HCT116 (cell line): ENCODE results near the gene WASL. TPM values are rescaled to one million over a fixed set of nuclear protein-coding genes. Genes with fewer than 3 reads are reported as not detected.

Experiments used
- ATAC-seq: fragments of 200-7000 bp; cut with Tn5 transposase; 2 replicates; pipeline ENCODE4 v1.9.1; 2020; ENCODE audit warnings: mild to moderate bottlenecking, moderate library complexity
- BruUV-seq: library from RNA; stranded (reverse); fragments of 400-500 nt; replicated peaks from 2 replicates; lab custom pipeline; 2021; lab: Mats Ljungman, UMichigan
- CTCF ChIA-PET: fragments of 300-600 bp; sonication (Branson Sonifier 250); formaldehyde crosslinking; loops from one replicate; lab custom pipeline; 2021; ENCODE audit warnings: antibody characterized with exemption; lab: Charles Lee
- POLR2A ChIA-PET: fragments of 300-600, 350-600 bp; sonication (Branson Sonifier 250); formaldehyde crosslinking; loops from one replicate; lab custom pipeline; 2021; ENCODE audit warnings: antibody characterized with exemption; lab: Charles Lee
- RAD21 ChIA-PET, 2 experiments: fragments of 300-600 bp; sonication (Branson Sonifier 250); formaldehyde crosslinking; loops; one replicate each; lab custom pipeline; 2023; ENCODE audit warnings: low total read pairs in 2 of 2; ENCODE audit not compliant: uncharacterized antibody in 2 of 2, unreplicated experiment in 2 of 2, low non-redundant PET in 1 of 2; lab: Charles Lee
- DNase-seq: peaks from one replicate; pipeline ENCODE4 v3.0.0-alpha.2; 2010; ENCODE audit warnings: low read depth, low spot score
- H2AFZ ChIP-seq: fragments of 200-600 bp; shearing (Covaris generic), sonication (generic); 2 replicates; pipeline ENCODE4 v1.6.1; 2017; ENCODE audit warnings: low read depth, mixed run types, mixed read lengths, antibody characterized with exemption, low read length; ENCODE audit not compliant: poor library complexity, severe bottlenecking
- H3K27ac ChIP-seq: 2 replicates; pipeline ENCODE4 v1.5.1; 2012; ENCODE audit warnings: low read depth, low read length
- H3K27me3 ChIP-seq: fragments of 200-600 bp; sonication (generic); 2 replicates; pipeline ENCODE4 v1.6.1; 2016; ENCODE audit warnings: mixed run types, low read length, mixed read lengths; ENCODE audit not compliant: insufficient read depth
- H3K36me3 ChIP-seq, 2 experiments: fragments of 200-500 bp in 1 of 2; fragments of 200-600 bp in 1 of 2; sonication (Bioruptor generic) in 1 of 2; sonication (generic) in 1 of 2; 2 replicates each; pipeline versions ENCODE4 v1.5.1 to v1.6.1; 2014 to 2016; ENCODE audit warnings: low read length in 2 of 2, inconsistent platforms in 1 of 2, mixed read lengths in 1 of 2, mixed run types in 1 of 2; ENCODE audit not compliant: insufficient read depth in 2 of 2, control insufficient read depth in 1 of 2
- H3K4me1 ChIP-seq, 2 experiments: fragments of 200-600 bp in 1 of 2; sonication (generic) in 1 of 2; 2 replicates each; pipeline versions ENCODE4 v1.5.1 to v1.6.1; 2012 to 2017; ENCODE audit warnings: low read length in 2 of 2, inconsistent platforms in 1 of 2, mild to moderate bottlenecking in 1 of 2, mixed read lengths in 1 of 2, mixed run types in 1 of 2, moderate library complexity in 1 of 2; ENCODE audit not compliant: insufficient read depth in 2 of 2, control insufficient read depth in 1 of 2
- H3K4me2 ChIP-seq: fragments of 200-600 bp; sonication (generic); 2 replicates; pipeline ENCODE4 v1.6.1; 2017; ENCODE audit warnings: mixed run types, low read length, mixed read lengths
- H3K4me3 ChIP-seq, 2 experiments: fragments of 200-600 bp in 1 of 2; sonication (generic) in 1 of 2; replicated peaks in 1 of 2; 2 replicates each; pipeline ENCODE4 v1.5.1; 2011 to 2016; ENCODE audit warnings: low read length in 2 of 2, control low read depth in 1 of 2, low read depth in 1 of 2, mild to moderate bottlenecking in 1 of 2, mixed read lengths in 1 of 2, mixed run types in 1 of 2
- H3K79me2 ChIP-seq: fragments of 200-600 bp; sonication (generic); 2 replicates; pipeline ENCODE4 v1.6.1; 2017; ENCODE audit warnings: mild to moderate bottlenecking, mixed run types, low read length, moderate library complexity, mixed read lengths; ENCODE audit not compliant: insufficient read depth
- H3K9ac ChIP-seq: fragments of 200-600 bp; sonication (generic); 2 replicates; pipeline ENCODE4 v1.6.1; 2016; ENCODE audit warnings: low read length, mixed read lengths
- H3K9me2 ChIP-seq: fragments of 200-600 bp; sonication (generic), shearing (Covaris generic); 2 replicates; pipeline ENCODE4 v1.6.1; 2017; ENCODE audit warnings: mixed run types, mild to moderate bottlenecking, moderate library complexity; ENCODE audit not compliant: insufficient read depth
- H3K9me3 ChIP-seq, 2 experiments: fragments of 200-500 bp in 1 of 2; fragments of 200-600 bp in 1 of 2; sonication (Bioruptor generic) in 1 of 2; sonication (generic) in 1 of 2; 2 replicates each; pipeline ENCODE4 v1.6.1; 2014 to 2017; ENCODE audit warnings: low read length in 2 of 2, mixed read lengths in 2 of 2, inconsistent platforms in 1 of 2, low read depth in 1 of 2, mild to moderate bottlenecking in 1 of 2, mixed run types in 1 of 2, moderate library complexity in 1 of 2; ENCODE audit not compliant: control insufficient read depth in 1 of 2, insufficient read depth in 1 of 2
- H4K20me1 ChIP-seq: fragments of 200-600 bp; sonication (generic), shearing (Covaris generic); 2 replicates; pipeline ENCODE4 v1.6.1; 2017; ENCODE audit warnings: mixed run types, mild to moderate bottlenecking, moderate library complexity; ENCODE audit not compliant: insufficient read depth
- EGR1 ChIP-seq: IDR thresholded peaks from 2 replicates; pipeline ENCODE4 v1.6.1; 2012; ENCODE audit warnings: low read depth
- ELF1 ChIP-seq: IDR thresholded peaks from 2 replicates; pipeline ENCODE4 v1.6.1; 2012; ENCODE audit warnings: low read depth, borderline replicate concordance
- EZH2 ChIP-seq: fragments of 200-600 bp; sonication (generic); IDR thresholded peaks from 2 replicates; pipeline ENCODE4 v1.6.1; 2017; ENCODE audit warnings: antibody characterized with exemption, mixed run types
- EZH2phosphoT487 ChIP-seq: fragments of 200-600 bp; IDR thresholded peaks from 2 replicates; pipeline ENCODE4 v1.6.1; 2018; ENCODE audit warnings: antibody characterized with exemption, borderline replicate concordance
- FOSL1 ChIP-seq: IDR thresholded peaks from 2 replicates; pipeline ENCODE4 v1.6.1; 2012; ENCODE audit warnings: low read depth
- JUND ChIP-seq: IDR thresholded peaks from 2 replicates; pipeline ENCODE4 v1.6.1; 2012
- POLR2A ChIP-seq: IDR thresholded peaks from 2 replicates; pipeline ENCODE4 v1.7.0; 2011; ENCODE audit warnings: borderline replicate concordance; ENCODE audit not compliant: insufficient read depth, insufficient read length; ENCODE audit errors: extremely low read depth
- POLR2AphosphoS5 ChIP-seq: IDR thresholded peaks from 2 replicates; pipeline ENCODE4 v1.6.1; 2011; ENCODE audit warnings: mild to moderate bottlenecking, low read depth, low read length, moderate library complexity
- SIN3A ChIP-seq: IDR thresholded peaks from 2 replicates; pipeline ENCODE4 v1.6.1; 2012; ENCODE audit warnings: low read depth
- SP1 ChIP-seq: IDR thresholded peaks from 2 replicates; pipeline ENCODE4 v1.6.1; 2012; ENCODE audit warnings: low read depth
- TCF7L2 ChIP-seq: IDR thresholded peaks from 2 replicates; pipeline ENCODE4 v1.7.0; 2011; ENCODE audit warnings: borderline replicate concordance, inconsistent platforms; ENCODE audit not compliant: insufficient read depth, insufficient read length; ENCODE audit errors: extremely low read depth
- ZFX ChIP-seq: fragments of 450-650 bp; IDR thresholded peaks from 2 replicates; pipeline ENCODE4 v1.6.1; 2017
- ZNF274 ChIP-seq: fragments of 200-500 bp; sonication (Bioruptor generic); IDR thresholded peaks from 2 replicates; pipeline ENCODE4 v1.6.1; 2014; ENCODE audit warnings: mild to moderate bottlenecking, low read depth, low read length, inconsistent platforms
- intact Hi-C: fragments of 100-400 bp; cut with micrococcal nuclease; formaldehyde crosslinking; loops from 2 replicates; pipeline ENCODE4 v1.10.0; 2022
- total RNA-seq: library from RNA; stranded (reverse); gene quantifications from one replicate; pipeline ENCODE4 v1.2.1, GENCODE V29; 2021; ENCODE audit not compliant: unreplicated experiment
- TF ChIP-seq, protein P1 (sequence below): IDR thresholded peaks from 2 replicates; pipeline ENCODE4 v1.6.1; 2011; ENCODE audit warnings: mild to moderate bottlenecking, low read length, moderate library complexity; ENCODE audit not compliant: insufficient replicate concordance; ENCODE audit errors: extremely low read depth
- TF ChIP-seq, protein P2 (sequence below): IDR thresholded peaks from 2 replicates; pipeline ENCODE4 v1.6.1; 2012; ENCODE audit warnings: low read depth
- TF ChIP-seq, protein P3 (sequence below): IDR thresholded peaks from 2 replicates; pipeline ENCODE4 v1.6.1; 2012
- TF ChIP-seq, protein P4 (sequence below): IDR thresholded peaks from 2 replicates; pipeline ENCODE4 v1.6.1; 2012

Gene WASL
- total RNA-seq, 1 experiment from 2014 or later: 26.2 TPM

DNA sequence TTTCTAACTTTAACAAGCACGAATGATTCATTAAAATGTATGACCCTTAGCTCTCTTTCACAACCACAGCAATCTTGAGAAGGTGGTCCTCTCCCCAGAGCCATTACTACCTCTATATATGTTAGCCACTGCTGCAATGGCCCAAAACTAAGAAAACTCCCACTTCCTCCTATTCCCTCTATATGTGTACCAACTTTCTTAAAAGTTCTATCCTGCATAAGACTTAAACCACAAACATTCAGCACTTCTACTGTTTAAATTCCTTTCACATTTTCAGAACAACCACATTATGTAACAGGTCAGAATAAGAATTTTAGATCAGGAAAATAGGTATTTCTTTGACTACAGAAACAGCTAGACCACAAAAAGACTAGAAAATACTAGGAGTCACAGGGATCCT, 36.2 kb downstream of the WASL start:
- BruUV-seq: no TSS peak
- no peak for ATAC-seq

More for the DNA sequence above, 36.2 kb downstream of the WASL start:
- TF ChIP-seq JUND (no peak), FOSL1 (no peak), EZH2 (no peak), SIN3A (no peak), SP1 (no peak), ELF1 (no peak), EZH2phosphoT487 (no peak), EGR1 (no peak), POLR2A (no peak), ZFX (no peak), POLR2AphosphoS5 (no peak), TCF7L2 (no peak), ZNF274 (no peak)
- TF ChIP-seq, protein P1, sequence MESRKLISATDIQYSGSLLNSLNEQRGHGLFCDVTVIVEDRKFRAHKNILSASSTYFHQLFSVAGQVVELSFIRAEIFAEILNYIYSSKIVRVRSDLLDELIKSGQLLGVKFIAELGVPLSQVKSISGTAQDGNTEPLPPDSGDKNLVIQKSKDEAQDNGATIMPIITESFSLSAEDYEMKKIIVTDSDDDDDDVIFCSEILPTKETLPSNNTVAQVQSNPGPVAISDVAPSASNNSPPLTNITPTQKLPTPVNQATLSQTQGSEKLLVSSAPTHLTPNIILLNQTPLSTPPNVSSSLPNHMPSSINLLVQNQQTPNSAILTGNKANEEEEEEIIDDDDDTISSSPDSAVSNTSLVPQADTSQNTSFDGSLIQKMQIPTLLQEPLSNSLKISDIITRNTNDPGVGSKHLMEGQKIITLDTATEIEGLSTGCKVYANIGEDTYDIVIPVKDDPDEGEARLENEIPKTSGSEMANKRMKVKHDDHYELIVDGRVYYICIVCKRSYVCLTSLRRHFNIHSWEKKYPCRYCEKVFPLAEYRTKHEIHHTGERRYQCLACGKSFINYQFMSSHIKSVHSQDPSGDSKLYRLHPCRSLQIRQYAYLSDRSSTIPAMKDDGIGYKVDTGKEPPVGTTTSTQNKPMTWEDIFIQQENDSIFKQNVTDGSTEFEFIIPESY: no peak
- TF ChIP-seq, protein P2, sequence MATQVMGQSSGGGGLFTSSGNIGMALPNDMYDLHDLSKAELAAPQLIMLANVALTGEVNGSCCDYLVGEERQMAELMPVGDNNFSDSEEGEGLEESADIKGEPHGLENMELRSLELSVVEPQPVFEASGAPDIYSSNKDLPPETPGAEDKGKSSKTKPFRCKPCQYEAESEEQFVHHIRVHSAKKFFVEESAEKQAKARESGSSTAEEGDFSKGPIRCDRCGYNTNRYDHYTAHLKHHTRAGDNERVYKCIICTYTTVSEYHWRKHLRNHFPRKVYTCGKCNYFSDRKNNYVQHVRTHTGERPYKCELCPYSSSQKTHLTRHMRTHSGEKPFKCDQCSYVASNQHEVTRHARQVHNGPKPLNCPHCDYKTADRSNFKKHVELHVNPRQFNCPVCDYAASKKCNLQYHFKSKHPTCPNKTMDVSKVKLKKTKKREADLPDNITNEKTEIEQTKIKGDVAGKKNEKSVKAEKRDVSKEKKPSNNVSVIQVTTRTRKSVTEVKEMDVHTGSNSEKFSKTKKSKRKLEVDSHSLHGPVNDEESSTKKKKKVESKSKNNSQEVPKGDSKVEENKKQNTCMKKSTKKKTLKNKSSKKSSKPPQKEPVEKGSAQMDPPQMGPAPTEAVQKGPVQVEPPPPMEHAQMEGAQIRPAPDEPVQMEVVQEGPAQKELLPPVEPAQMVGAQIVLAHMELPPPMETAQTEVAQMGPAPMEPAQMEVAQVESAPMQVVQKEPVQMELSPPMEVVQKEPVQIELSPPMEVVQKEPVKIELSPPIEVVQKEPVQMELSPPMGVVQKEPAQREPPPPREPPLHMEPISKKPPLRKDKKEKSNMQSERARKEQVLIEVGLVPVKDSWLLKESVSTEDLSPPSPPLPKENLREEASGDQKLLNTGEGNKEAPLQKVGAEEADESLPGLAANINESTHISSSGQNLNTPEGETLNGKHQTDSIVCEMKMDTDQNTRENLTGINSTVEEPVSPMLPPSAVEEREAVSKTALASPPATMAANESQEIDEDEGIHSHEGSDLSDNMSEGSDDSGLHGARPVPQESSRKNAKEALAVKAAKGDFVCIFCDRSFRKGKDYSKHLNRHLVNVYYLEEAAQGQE: no peak
- TF ChIP-seq, protein P3, sequence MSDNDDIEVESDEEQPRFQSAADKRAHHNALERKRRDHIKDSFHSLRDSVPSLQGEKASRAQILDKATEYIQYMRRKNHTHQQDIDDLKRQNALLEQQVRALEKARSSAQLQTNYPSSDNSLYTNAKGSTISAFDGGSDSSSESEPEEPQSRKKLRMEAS: no peak
- TF ChIP-seq, protein P4, sequence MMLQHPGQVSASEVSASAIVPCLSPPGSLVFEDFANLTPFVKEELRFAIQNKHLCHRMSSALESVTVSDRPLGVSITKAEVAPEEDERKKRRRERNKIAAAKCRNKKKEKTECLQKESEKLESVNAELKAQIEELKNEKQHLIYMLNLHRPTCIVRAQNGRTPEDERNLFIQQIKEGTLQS: no peak
- Histone ChIP-seq H3K9me3 (no peaks in the 10 kb centered on the region), H3K4me3 (no peak overlapping the region), H3K9me2 (no peaks in the 10 kb centered on the region), H3K4me2 (no peak overlapping the region), H4K20me1 (no peaks in the 10 kb centered on the region), H2AFZ (no peak overlapping the region), H3K36me3 (peaks cover 0 to 2% of the 10 kb centered on the region in 2 experiments; a peak in 2 of 4 replicates), H3K27me3 (no peaks in the 10 kb centered on the region), H3K27ac (no peak overlapping the region), H3K79me2 (peaks cover 55% of the 10 kb centered on the region), H3K9ac (no peak overlapping the region), H3K4me1 (peaks cover 0 to 11% of the 10 kb centered on the region in 2 experiments; a peak in 2 of 4 replicates)
- CTCF ChIA-PET: interaction anchor here (2.0 kb wide), 1 partner anchor 11 kb away, joined by 9 read pairs; no protein-coding TSS in a partner anchor
- no peak for DNase-seq
- RAD21 ChIA-PET: no interaction called here
- intact Hi-C loops: no loop called here
- POLR2A ChIA-PET: no interaction called here
